Ammon's horn (tissue), 1 donor: ENCODE data around the gene TGIF1.
"Not testable (repeated sequence)": the region's sequence is repeated elsewhere in the genome, so short reads cannot be mapped to it uniquely, and the experiment has no call there.

Experiments used
- DNase-seq: peaks from one replicate; pipeline ENCODE4 v3.0.0-alpha.2; 2016; ENCODE audit warnings: low spot score

TGIF1 gene

GRCh38 chr18:3450012-3450798 lies at the start of gene TGIF1:
TSS of gene TGIF1 (plus strand) at chr18:3450172. CDS start at chr18:3450490, 318 bp downstream.
- DNase-seq: peak; percentile 73

- no peak for DNase-seq
These were observed 49.2 kb upstream of the TGIF1 start for GRCh38 chr18:3400567-3401296.

GRCh38 chr18:3401669-3402620 lies 48.0 kb upstream of the TGIF1 start:
- DNase-seq: no peak

GRCh38 chr18:3402982-3403451 lies 47.0 kb upstream of the TGIF1 start:
- DNase-seq: no peak

GRCh38 chr18:3405713-3406112 lies 44.3 kb upstream of the TGIF1 start:
- no peak for DNase-seq

- no peak for DNase-seq
These were observed 41.9 kb upstream of the TGIF1 start for GRCh38 chr18:3408107-3408506.

GRCh38 chr18:3409811-3410210 lies 40.2 kb upstream of the TGIF1 start:
- DNase-seq: no peak

GRCh38 chr18:3410273-3410672 lies 39.7 kb upstream of the TGIF1 start:
- DNase-seq: no peak

GRCh38 chr18:3410876-3411275 lies 39.1 kb upstream of the TGIF1 start:
- not testable (repeated sequence) for DNase-seq

- no peak for DNase-seq
These were observed 38.6 kb upstream of the TGIF1 start for GRCh38 chr18:3411327-3411726.

- no peak for DNase-seq
These were observed 38.1 kb upstream of the TGIF1 start for GRCh38 chr18:3411854-3412268.

GRCh38 chr18:3412528-3412927 lies 37.4 kb upstream of the TGIF1 start:
- not testable (repeated sequence) for DNase-seq

- no peak for DNase-seq
These were observed 34.9 kb upstream of the TGIF1 start for GRCh38 chr18:3415110-3415509.

- DNase-seq: no peak
These were observed 31.9 kb upstream of the TGIF1 start for GRCh38 chr18:3418083-3418482.

GRCh38 chr18:3420919-3421279 lies 29.1 kb upstream of the TGIF1 start:
- DNase-seq: no peak

- DNase-seq: no peak
These were observed 27.1 kb upstream of the TGIF1 start for GRCh38 chr18:3422905-3423304.

- no peak for DNase-seq
These were observed 25.6 kb upstream of the TGIF1 start for GRCh38 chr18:3424280-3424890.

GRCh38 chr18:3425030-3425429 lies 24.9 kb upstream of the TGIF1 start:
- no peak for DNase-seq

GRCh38 chr18:3425446-3425845 lies 24.5 kb upstream of the TGIF1 start:
- no peak for DNase-seq

GRCh38 chr18:3426074-3426473 lies 23.9 kb upstream of the TGIF1 start:
- DNase-seq: no peak

- DNase-seq: no peak
These were observed 22.0 kb upstream of the TGIF1 start for GRCh38 chr18:3427944-3428343.

GRCh38 chr18:3429121-3429520 lies 20.9 kb upstream of the TGIF1 start:
- no peak for DNase-seq
